Osteocyte (in vitro differentiated cells): Measurements from ENCODE around the gene RBMY1E. TPM values are rescaled to one million over a fixed set of nuclear protein-coding genes. Genes with fewer than 3 reads are reported as not detected.
"Not testable (repeated sequence)": the region's sequence is repeated elsewhere in the genome, so short reads cannot be mapped to it uniquely, and the experiment has no call there.

ENCODE experiments used
- DNase-seq: peaks from one replicate; pipeline ENCODE4 v3.0.0; 2021; ENCODE audit warnings: mixed read lengths; ENCODE audit not compliant: unreplicated experiment; ENCODE audit errors: extremely low spot score
- H3K27ac Mint-ChIP-seq: one replicate; pipeline ENCODE4 v1.8.0; 2021; ENCODE audit warnings: mild to moderate bottlenecking, mixed read lengths; ENCODE audit not compliant: unreplicated experiment
- H3K27me3 Mint-ChIP-seq: one replicate; pipeline ENCODE4 v1.8.0; 2021; ENCODE audit warnings: mixed read lengths; ENCODE audit not compliant: unreplicated experiment
- H3K36me3 Mint-ChIP-seq: one replicate; pipeline ENCODE4 v1.8.0; 2021; ENCODE audit warnings: mixed read lengths; ENCODE audit not compliant: unreplicated experiment
- H3K4me1 Mint-ChIP-seq: one replicate; pipeline ENCODE4 v1.8.0; 2021; ENCODE audit warnings: mixed read lengths; ENCODE audit not compliant: unreplicated experiment
- H3K4me3 Mint-ChIP-seq: one replicate; pipeline ENCODE4 v1.8.0; 2021; ENCODE audit warnings: mild to moderate bottlenecking, moderate library complexity, mixed read lengths; ENCODE audit not compliant: unreplicated experiment
- H3K9me3 Mint-ChIP-seq: one replicate; pipeline ENCODE4 v1.8.0; 2021; ENCODE audit warnings: mixed read lengths; ENCODE audit not compliant: unreplicated experiment
- long read RNA-seq: library from polyadenylated mRNA; unstranded; transcript quantifications from one replicate; pipeline ENCODE4 v2.0.0, GENCODE V29; 2021
- total RNA-seq: library from RNA; stranded (reverse); gene quantifications from 2 replicates; pipeline ENCODE4 v1.2.1, GENCODE V29; 2021

RBMY1E gene
- not detected in 2 replicates for total RNA-seq
- long read RNA-seq, result 0 reads

DNA sequence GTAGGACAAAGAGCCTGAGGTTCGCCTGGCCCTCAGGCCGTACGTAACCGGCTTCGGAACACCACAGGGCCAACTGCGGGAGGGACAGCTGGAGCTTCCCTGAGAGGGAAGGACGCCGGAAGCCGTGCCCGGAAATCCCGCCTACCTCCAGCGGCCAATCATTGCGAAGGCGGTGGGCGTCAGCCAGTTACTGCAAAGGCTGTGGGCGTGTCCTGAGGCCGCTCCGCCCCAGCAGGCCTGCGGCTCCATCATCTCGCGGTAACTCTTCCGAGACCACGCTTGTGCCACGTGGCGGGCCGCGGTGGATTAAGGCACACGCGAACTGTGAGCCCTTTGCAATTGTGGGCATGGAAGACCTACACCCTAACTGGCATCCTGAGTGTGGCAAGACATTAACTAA is at the start of gene RBMY1E:
Gene RBMY1E, minus strand, starts transcription at position 101 of the 400 bp plus-strand sequence. CDS start 1,978 bp downstream, outside the sequence.
- DNase-seq, H3K27ac Mint-ChIP-seq, H3K27me3 Mint-ChIP-seq, H3K4me1 Mint-ChIP-seq, H3K9me3 Mint-ChIP-seq, H3K4me3 Mint-ChIP-seq, H3K36me3 Mint-ChIP-seq: not testable (repeated sequence)

DNA sequence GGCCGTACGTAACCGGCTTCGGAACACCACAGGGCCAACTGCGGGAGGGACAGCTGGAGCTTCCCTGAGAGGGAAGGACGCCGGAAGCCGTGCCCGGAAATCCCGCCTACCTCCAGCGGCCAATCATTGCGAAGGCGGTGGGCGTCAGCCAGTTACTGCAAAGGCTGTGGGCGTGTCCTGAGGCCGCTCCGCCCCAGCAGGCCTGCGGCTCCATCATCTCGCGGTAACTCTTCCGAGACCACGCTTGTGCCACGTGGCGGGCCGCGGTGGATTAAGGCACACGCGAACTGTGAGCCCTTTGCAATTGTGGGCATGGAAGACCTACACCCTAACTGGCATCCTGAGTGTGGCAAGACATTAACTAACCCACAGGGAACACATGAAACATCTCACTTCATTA is 23.4 kb downstream of the RBMY1E start, which contains the start of gene RBMY1D:
Gene RBMY1D, minus strand, starts transcription at position 101 of the 400 bp plus-strand sequence. CDS start 2,013 bp downstream, outside the sequence.
- not testable (repeated sequence) for DNase-seq, H3K36me3 Mint-ChIP-seq, H3K4me3 Mint-ChIP-seq

DNA sequence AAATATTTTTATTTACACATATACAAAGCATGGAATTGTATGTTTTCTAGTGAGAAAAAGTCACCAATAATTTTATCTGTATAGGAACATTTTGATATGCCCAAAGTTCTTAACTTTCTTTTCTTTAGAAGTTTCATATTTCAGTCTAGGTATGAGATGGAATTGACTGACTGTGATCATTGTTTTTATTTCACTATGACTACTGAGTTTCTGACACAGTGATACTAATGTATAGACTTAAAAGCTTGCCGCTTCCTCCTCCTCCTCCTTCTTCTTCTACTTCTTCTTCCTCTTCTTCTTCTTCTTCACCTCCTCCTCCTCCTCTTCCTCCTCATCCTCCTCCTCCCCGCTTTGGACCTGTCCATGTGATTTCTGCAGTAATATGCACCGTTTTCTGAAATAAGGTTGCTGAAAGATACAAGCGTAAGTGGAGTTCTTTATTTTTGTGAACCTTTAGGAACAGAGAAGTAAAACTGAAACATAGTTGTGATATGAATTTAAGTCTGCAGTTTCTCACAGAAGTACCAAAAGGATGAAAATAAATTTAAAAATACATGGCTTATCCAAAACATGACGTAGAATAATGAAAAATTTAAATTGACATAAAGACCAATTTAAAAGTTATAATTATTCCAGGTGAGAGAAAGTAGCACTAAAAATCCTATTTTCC is 48.3 kb downstream of the RBMY1E start:
- not testable (repeated sequence) for H3K27me3 Mint-ChIP-seq, DNase-seq, H3K4me3 Mint-ChIP-seq, H3K36me3 Mint-ChIP-seq, H3K4me1 Mint-ChIP-seq, H3K9me3 Mint-ChIP-seq, H3K27ac Mint-ChIP-seq

More for the DNA sequence above, 23.4 kb downstream of the RBMY1E start, which contains the start of gene RBMY1D:
- not testable (repeated sequence) for H3K4me1 Mint-ChIP-seq, H3K27ac Mint-ChIP-seq, H3K27me3 Mint-ChIP-seq, H3K9me3 Mint-ChIP-seq

Other genes starting within 250 kb of the RBMY1E start
- not detected in 2 replicates for gene RBMY1D, start 23.5 kb downstream of the RBMY1E start, total RNA-seq